HG03196 (cell line): ENCODE measurements around the gene MITF.
A peak's percentile ranks its signal among the peaks of the same experiment; 100 is the strongest.
"Not testable (repeated sequence)": the region's sequence is repeated elsewhere in the genome, so short reads cannot be mapped to it uniquely, and the experiment has no call there.

Experiments
- ATAC-seq: cut with Tn5 transposase; IDR thresholded peaks from one replicate; pipeline ENCODE4 v1.9.1; 2021; ENCODE audit not compliant: unreplicated experiment

Gene MITF

DNA sequence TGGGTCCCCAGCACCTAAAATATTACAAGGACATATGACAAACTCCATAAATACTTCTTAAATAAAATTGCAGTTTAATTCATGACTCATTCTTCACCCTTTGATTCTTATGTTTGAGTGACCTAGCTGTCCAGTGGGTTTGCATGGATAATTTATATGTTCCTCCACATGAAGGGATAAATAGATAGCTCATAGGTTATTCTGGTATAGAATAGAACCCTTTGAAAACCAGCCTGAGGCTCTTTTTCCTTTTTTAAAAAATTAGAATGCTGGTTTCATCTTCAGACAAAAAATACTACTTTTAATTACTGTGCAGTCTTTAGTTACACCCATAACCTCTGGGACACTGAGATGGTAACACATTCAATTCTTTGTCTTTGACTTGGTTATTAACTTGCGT is 163.1 kb downstream of the MITF start:
- ATAC-seq, result no peak

DNA sequence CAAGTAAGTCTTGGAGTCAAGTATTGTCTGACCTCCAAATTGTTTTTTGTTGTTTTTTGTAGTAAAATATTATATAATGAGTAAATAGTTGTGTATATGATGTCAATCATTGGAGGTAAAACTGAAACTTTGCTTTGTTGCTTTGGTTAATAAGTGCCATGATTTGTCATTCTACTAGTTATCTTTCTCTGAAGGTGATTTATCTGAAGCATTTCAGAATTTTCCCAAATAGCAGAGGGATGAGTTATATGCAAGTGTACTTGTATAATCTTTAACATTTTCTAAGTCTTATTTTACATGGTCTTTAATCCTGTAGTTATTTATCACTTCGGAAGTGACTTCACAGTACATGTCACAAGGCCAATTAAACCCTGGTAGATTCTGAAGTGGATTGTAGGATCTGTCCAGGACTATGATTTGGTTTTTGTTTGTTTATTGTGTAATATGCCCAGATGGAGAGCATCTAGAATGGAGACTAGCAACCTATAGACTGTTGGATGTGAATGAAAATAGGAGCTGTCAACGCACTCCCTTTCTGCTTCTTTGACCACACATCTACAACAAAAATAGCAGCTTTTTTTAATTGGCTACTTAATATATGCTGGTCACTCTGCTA is 167.2 kb downstream of the MITF start:
- peak; percentile 68 for ATAC-seq

DNA sequence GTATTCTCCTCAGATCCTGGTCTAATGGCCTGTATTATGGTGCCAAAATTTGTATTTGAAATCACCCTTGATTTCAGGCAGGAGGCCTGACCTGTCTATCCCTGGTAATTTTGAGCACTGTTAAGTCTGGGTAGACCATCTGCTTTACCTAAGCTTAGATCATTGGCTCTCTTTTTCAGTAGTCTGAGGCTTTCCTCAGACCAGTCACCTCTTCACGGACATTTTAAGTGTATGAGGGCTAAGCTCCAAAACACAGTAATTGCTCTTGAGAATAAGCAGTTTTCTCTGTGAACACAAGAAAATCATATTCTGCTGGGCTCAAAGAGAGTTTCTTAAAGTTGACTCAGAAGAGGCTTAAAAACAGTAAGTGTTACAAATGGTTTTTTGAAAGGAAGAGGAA is 168.3 kb downstream of the MITF start:
- no peak for ATAC-seq

DNA sequence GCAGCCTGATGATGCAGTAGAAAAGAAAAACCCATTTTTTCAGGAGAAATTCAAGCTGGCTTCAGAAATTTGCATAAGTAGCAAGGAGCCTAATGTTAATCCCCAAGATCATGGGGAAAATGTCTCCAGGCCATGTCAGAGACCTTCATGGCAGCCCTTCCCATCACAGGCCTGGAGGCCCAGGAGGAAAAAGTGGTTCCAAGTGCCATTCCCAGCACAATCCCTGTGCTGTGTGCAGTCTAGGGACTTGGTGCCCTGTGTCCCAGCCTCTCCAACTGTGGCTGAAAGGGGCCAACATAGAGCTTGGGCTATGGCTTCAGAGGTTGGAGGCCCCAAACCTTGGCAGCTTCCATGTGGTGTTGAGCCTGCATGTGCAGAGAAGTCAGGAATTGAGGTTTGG is 170.6 kb downstream of the MITF start:
- ATAC-seq, result not testable (repeated sequence)

DNA sequence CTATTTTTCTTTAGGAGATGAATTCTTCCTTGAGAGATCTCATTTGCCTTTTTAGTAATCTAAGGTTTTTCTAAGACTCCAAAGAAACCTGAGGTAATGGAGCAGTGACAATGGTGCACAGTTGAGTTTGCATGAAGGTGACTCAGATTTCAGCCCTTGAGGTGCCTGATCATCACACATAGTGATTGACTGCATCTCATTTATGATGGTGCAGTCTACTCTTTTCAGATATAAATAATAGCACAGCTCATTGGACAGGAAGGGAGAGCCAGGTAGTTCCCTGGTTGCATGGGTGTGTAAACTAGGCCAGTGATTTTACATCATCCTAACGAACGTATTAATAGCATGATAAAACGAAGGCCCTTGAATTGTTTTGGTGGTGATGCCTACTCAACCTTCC is 174.2 kb downstream of the MITF start:
- no peak for ATAC-seq

DNA sequence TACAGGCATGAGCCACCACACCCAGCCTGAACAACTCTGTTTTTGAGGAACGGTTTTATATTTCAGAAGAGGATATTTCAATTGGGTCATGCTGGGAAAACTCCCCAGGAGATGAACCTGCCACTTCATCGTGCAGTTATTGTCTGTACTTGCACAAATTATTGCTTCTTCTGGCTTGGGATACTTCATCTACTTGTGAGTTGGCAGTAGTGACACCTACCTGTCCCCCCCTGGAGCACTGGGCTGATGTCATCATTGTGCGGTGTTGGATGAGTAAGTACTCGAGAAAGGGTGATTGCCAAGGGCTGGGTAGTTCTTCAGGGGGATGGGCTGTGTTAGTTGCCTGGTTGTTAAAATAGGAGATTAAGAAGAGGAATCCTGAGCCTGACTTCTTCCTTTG is 175.1 kb downstream of the MITF start:
- no peak for ATAC-seq

DNA sequence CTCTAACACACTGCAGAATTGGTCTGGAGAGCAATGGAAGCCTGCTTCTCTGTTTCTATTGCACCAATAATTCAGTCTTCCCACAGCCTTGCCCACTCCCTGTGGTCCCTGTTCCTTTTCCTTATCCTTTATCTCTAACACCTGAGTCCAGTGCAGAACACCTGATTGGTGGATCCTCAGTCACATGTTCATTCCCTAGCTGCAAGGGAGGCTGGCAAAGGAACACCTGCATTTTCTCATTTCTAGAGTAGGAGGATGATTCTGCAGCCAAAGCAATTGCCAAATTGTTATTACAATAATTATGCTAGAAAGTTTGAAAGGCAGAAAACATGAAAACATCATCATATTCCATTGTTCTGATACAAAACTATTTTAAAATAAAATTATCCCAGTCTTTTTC is 176.5 kb downstream of the MITF start:
- ATAC-seq, result no peak

DNA sequence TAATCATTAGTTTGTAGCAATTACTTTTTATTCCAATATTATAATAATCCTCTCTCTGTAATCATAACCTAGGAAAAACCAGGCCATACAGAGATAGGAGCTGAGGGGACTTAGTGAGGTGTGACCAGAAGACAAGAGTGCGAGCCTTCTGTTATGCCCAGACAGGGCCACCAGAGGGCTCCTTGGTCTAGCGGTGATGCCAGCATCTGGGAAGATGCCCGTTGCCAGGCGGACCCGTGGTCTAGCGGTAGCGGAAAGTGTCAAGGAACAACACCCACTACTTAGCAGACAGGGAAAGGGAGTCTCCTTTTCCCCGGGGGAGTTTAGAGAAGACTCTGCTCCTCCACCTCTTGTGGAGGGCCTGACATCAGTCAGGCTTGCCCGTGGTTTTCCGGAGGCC is 180.7 kb downstream of the MITF start:
- not testable (repeated sequence) for ATAC-seq

DNA sequence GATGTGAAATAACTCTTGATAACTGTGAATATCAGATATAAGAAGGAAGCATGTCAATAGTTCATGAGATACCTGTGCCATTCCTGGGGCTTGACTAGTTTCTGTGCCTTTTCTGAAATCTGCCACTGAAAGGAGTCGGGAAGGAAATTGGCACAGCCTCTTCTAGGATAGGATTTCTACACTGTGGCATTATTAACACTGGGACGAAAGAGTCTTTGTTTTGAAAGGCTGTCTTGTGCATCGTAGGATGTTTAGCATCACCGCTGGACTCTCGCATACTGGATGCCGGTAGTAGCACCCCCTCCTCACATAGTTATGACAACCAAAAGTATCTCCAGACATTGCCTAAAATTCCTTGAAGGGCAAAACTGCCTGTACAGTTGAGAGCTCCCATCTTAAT is 182.4 kb downstream of the MITF start:
- no peak for ATAC-seq

DNA sequence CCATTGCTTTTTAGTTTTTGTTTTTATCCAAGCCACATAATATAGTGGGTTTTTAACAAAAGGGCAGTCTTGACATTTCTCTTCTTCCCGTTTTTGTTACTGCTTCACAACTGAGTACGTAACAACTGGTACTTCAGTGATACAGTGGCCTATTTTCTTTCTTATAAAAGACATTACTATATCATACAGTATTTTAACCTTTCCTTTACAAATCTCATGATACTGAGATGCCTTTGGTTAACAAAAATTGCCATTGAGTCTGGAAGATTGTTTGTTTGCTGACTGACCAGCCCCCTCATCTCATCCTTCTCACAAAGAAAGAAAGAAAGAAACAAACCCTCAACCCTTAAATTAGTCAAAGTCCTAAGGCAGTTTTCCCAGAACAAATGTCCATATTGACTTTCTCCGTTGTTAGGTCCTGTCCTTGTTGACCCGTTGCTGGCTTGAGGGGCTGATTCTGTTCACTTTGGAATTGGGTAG is 183.3 kb downstream of the MITF start:
- no peak for ATAC-seq

DNA sequence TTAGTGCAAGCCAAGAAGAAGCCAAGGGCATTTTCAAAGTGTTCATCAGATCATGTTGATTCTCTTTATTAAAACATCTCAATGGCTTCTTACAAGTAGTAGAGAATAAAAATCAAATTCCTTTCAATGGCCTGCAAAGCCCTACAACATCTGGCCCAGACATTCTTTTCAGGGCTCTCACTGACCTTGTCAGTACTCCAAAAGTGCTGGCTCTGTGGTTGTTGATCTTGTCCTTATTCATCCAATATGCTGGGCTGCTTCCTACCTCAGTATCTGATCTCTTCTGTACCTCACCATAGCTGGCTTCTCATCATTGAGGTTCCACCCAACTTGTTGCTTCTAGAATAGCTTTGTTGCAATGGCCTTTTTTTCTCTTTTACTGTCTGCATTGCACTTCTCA is 186.2 kb downstream of the MITF start:
- no peak for ATAC-seq

DNA sequence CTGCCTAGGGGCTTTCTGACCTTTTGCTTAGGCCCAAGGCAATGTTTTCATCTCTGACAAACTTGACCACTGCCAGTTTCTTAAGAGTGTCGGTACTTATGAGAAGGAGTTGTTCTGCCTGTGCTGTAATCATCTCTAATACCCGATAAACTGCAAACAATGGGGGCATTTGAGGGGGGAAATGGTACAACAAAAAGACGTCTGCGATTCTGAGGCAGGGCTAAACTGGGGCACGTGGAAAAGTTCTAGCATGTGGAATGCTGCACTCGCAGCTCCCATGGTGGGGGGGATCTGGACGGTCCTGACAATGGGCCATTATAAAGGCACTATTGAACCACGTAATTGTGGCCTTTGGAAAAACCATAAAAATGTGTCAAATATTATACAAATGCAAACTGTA is 187.1 kb downstream of the MITF start:
- ATAC-seq, result no peak

DNA sequence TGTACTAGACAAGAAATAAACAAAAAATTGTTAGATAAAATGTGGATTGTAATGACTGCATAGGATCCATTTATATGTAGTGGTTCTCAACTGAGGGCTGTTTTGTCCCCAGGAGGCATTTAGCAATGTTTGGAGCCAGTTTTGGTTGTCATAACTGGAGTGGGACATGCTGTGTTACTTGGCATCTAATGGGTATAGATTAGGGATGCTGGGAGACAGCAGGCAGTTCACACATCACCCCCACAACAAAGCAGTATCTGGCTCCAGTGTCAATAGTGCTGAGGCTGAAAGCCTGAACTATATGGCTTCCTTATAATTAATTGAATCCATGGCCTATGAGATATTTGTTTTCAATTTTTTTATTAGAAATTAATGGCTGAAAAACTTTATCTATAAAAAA is 188.3 kb downstream of the MITF start:
- ATAC-seq, result no peak

DNA sequence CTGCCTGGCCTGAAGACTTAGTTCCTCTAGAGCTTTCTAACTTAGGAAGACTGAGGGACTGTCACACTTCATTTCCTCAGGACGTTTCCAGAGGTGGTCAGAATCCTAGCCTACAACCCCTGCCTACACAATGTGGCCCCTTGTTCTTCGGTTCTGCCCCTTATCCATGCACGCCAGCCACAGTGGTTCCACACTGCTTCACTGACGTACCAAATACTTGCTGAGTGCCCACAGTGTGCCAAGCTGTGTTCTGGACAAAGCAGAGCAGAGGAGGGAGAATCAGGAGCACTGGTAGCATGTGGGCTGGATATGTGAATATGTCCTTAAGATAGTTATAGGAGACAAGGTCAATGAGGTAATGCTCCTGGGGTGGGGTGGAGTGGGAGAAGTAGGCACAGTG is 189.8 kb downstream of the MITF start:
- ATAC-seq, result no peak

DNA sequence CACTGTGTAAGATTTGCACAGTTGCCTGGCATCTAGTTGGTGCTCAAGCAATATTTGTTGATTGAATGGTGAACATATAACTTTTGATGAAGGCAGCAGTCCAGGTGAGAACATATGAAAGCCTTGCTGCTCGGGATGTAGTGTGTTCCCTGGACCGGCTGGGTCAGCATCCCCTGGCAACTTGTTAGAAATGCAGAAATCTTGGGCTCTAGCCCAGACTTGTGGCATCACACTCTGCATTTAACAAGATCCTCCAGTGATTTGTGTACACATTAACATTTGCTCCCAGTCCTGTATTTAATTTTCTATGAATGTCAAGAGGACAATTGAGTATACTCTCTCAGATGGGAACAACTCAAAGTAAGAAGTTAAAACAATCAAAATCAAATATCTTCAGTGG is 191.3 kb downstream of the MITF start:
- ATAC-seq, result no peak

DNA sequence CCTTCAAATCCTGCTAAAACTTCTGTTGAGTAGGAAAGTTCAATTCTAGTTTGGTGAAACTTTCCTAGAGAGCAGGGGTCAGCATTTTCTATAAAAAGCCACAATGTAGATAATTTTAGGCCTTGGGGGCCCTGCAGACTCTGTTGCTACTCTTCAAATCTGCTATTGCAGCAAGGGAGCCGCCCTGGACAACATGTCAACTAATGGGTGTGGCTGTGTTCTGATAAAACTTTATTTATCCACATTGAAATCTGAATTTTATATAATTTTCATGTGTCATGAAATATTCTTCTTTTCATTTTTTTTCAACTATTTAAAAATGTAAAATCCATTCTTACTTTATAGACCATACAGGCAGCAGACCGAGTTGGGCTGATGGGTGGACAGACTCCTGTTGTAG is 192.8 kb downstream of the MITF start:
- no peak for ATAC-seq

DNA sequence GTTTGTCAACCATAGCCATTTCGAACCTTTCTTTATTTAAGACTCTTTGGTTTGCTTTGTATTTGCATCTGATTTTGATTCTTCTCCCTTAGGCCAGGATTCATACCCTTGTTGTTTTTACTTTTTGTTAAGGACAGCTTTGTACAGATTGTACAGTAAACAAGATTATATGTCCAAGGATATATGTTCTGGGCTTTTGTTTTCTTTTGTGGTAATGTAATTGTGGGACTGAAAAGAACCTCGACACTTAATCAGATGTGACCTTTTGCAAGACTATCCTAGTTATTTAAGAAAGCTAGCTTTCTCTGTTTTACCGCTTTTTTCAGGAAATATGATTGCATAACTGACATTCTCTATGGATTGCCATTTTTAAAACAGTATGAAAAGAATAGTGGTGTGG is 193.2 kb downstream of the MITF start:
- ATAC-seq, result no peak

DNA sequence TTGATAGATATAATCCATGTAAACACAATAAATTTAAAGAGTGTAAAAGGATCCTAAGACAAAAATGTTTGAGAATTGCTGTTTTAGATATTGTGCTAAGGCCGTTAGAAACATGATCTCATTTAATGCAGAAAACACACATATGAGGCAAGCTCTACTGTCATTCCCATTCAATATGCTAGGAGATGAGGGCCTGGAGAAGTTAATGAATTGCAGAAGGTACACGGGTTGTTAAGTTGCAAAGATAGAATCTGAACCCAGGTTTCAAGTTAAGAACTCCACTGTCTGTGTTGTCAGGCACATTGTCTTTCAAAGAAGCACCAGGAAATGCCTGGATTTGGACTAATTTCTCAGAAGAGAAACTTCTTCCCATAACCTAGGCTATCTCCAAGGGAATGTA is 195.1 kb downstream of the MITF start:
- no peak for ATAC-seq

DNA sequence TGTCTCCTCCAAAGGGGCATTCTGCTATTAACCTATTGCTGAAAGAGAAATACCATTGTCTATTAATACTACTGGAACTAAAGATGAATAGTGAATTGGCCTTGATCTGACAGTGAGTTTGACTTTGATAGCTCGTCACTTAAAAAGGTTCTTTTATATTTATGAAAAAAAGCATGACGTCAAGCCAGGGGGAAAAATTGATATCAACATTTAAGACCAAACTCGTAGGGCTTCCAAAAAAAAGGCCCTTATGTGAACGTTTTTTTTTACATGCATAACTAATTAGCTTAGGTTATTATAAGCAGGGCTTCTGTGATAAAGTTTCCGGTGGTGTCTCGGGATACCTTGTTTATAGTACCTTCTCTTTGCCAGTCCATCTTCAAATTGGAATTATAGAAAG is 197.0 kb downstream of the MITF start:
- no peak for ATAC-seq

DNA sequence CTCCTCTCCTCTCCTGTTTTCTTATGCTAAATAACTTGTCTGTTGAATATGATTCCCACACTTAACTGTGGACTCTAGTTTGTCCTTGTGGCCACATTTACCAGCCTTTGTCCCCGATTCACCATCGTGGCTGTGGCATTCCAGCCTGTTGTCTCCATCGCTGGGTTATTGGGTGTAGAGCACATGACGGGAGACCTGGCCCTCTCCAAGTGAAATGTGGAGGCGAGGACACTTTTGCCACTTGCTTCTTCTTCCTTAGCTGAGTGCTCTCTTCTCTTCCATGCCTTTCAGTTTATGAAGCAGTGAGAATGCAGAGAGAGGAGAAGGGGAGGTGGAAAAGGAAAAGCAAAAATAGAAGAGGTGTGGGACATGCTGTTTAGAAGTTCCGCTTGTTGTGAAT is 198.8 kb downstream of the MITF start:
- no peak for ATAC-seq

DNA sequence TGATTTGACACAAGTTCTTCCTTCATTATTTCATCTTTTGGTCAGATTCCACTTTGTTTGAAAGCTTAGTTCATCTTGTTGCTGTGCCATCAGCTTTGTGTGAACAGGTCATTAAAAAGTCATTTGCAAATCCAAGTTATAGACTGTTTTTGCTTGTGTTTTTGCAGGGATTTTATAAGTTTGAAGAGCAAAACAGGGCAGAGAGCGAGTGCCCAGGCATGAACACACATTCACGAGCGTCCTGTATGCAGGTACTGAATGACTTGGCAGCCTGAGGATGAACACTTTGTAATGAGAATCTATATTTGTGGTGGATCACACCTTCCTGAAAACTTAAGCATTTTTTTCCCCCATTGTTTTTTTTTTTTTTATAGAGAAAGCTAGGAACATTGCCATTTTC is 199.7 kb downstream of the MITF start:
- ATAC-seq, result no peak

DNA sequence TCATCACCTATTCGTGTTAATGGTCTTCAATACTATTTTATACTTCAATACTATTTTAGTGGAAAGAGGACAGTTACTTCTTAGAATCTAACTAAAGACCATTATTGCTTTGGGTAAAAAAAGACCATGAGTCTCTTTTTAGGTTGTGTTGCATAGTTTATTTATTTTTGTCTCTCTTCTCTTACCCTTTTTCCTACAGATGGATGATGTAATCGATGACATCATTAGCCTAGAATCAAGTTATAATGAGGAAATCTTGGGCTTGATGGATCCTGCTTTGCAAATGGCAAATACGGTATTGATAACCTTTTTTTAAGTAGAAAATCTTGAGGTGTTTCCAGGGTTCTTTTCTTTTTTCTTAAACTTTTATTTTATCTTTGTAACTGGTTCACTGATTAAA is 201.8 kb downstream of the MITF start:
- no peak for ATAC-seq

DNA sequence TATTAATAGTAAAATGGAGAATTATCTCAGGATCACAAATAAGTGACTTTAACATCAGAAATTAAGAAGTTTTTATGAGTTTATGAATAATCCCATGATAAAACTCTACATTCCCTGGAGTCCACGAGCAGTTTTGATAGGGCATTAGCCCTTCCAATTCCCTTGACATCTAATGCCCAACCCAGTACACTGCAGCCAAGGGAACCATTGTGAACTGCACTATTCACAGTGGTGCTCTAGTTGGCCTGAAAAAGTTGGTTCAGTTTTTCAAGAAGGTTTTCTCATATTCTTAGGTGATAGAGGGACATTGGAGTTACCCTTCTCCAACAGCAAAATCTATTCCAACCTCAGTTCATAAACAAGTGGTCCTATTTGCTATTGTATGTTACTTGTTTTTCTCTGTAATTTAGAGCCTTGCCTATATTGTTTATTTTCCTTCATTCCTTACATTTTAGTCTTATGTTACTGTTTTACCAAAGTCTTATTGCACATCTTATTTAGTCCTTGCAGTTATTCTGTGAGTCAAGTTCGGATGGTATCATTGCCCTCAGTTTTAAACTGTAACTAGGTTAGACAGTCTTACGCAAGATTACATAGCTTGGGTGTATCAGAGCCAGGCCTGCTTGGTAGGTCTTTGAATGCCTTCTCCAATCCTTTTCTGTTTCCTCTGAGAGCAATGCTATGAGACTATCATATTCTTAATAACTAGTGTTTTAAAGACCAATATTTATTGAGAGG is 202.3 kb downstream of the MITF start:
- ATAC-seq, result no peak
